Progenitor cell of endocrine pancreas (in vitro differentiated cells): ENCODE results near the gene ANKS6. TPM values are rescaled to one million over a fixed set of nuclear protein-coding genes. Genes with fewer than 3 reads are reported as not detected.
"Not testable (repeated sequence)": the region's sequence is repeated elsewhere in the genome, so short reads cannot be mapped to it uniquely, and the experiment has no call there.

Experiments
- DNase-seq: peaks from one replicate; pipeline ENCODE4 v3.0.0; 2021; ENCODE audit warnings: low spot score; ENCODE audit not compliant: unreplicated experiment
- H3K27ac Mint-ChIP-seq: 2 replicates; pipeline ENCODE4 v1.8.0; 2021; ENCODE audit warnings: mild to moderate bottlenecking, moderate library complexity, mixed read lengths
- H3K27me3 Mint-ChIP-seq: 2 replicates; pipeline ENCODE4 v1.8.0; 2021; ENCODE audit warnings: mixed read lengths
- H3K36me3 Mint-ChIP-seq: 2 replicates; pipeline ENCODE4 v1.8.0; 2022; ENCODE audit warnings: mixed read lengths; ENCODE audit not compliant: insufficient read depth
- H3K4me1 Mint-ChIP-seq: 2 replicates; pipeline ENCODE4 v1.8.0; 2021; ENCODE audit warnings: low read depth, mixed read lengths
- H3K4me3 Mint-ChIP-seq: 2 replicates; pipeline ENCODE4 v1.8.0; 2021; ENCODE audit warnings: low read depth, mild to moderate bottlenecking, moderate library complexity, mixed read lengths
- H3K9me3 Mint-ChIP-seq: 2 replicates; pipeline ENCODE4 v1.8.0; 2021; ENCODE audit warnings: low read depth, mixed read lengths
- CTCF ChIP-seq: fragments of 200-600 bp; sonication (generic); IDR thresholded peaks from one replicate; pipeline ENCODE4 v1.5.0; 2021; ENCODE audit warnings: antibody characterized with exemption, mild to moderate bottlenecking; ENCODE audit not compliant: unreplicated experiment
- total RNA-seq: library from RNA; stranded (reverse); gene quantifications from 2 replicates; pipeline ENCODE4 v1.2.1, GENCODE V29; 2021

ANKS6 gene
- total RNA-seq, 1 donor from 2014 or later: 39.7 TPM

GRCh38 chr9:98686961-98687855, 109.1 kb downstream of the ANKS6 start:
- Mint-ChIP-seq H3K27ac (no peak overlapping the region), H3K36me3 (no peaks in the 10 kb centered on the region), H3K27me3 (peaks cover 6% of the 10 kb centered on the region), H3K4me3 (no peak overlapping the region), H3K4me1 (no peaks in the 10 kb centered on the region), H3K9me3 (no peaks in the 10 kb centered on the region)
- TF ChIP-seq CTCF: no peak
- DNase-seq: no peak

GRCh38 chr9:98684816-98685215, 111.5 kb downstream of the ANKS6 start:
- not testable (repeated sequence) for H3K4me1 Mint-ChIP-seq, H3K4me3 Mint-ChIP-seq, H3K27ac Mint-ChIP-seq, H3K27me3 Mint-ChIP-seq, H3K9me3 Mint-ChIP-seq, H3K36me3 Mint-ChIP-seq, DNase-seq

Other genes with a start within 250 kb of the ANKS6 start
- gene GABBR2, start 87.6 kb downstream of the ANKS6 start, total RNA-seq: 0.49 and 0.84 TPM in 2 replicates
- 12.9 and 15.9 TPM in 2 replicates for gene GALNT12, start 11.1 kb upstream of the ANKS6 start, total RNA-seq
- not detected in 2 replicates for gene COL15A1, start 147.4 kb upstream of the ANKS6 start, total RNA-seq